ENCODE results near the gene ZNF608.

DNA sequence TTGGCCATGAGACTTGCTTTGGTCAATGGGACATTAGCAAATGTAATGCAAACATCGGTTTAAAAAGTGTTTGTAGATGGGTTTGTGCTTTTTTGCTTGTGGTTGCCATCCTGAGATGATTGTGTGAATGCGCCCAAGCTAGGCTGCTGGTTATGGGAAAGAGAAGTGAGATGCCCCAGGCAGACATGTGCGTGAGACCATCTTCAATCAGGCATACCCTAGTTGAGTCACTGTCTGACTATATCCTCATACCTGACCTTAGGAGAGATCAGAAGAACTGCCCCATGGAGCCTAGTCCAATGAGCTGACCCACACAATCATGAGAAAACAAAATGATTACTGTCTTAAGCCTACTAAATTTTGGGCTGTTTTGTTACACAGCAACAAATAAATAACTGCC, 36.8 kb upstream of the ZNF608 start:
- no peak for TF ChIP-seq EZH2 (IDR thresholded peaks at IDR 0.05)
- TF ChIP-seq POLR2AphosphoS5 (IDR thresholded peaks at IDR 0.05; ENCODE audit: borderline replicate concordance, low read depth, low read length) = no peak
- TF ChIP-seq FOXP2 (optimal IDR thresholded peaks at IDR 0.05; ENCODE audit: control extremely low read depth, extremely low read length, insufficient read depth) = no peak
